ENCODE data around the gene HIPK2.

The HIPK2 gene

DNA sequence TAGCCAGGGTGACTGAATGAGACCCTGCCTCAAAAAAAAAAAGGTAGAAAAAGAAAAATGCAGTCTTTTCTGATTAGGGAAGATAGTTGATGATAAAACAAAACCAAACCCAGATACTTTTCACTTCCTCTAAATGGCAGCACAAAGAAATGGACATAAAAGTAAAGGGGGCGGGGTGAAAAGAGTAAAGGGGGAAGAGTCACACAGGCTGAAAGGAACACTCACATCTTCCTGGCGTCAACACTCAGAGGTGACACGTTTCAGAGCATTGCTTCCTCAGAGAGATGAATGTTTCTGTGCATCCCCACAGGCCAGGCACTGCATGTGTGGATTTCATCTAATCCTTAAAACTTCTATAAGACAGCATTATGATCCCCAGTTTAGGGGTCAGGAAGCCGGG lies 81.2 kb downstream of the HIPK2 start:
- DNase-seq (ENCODE audit: low spot score): no peak

DNA sequence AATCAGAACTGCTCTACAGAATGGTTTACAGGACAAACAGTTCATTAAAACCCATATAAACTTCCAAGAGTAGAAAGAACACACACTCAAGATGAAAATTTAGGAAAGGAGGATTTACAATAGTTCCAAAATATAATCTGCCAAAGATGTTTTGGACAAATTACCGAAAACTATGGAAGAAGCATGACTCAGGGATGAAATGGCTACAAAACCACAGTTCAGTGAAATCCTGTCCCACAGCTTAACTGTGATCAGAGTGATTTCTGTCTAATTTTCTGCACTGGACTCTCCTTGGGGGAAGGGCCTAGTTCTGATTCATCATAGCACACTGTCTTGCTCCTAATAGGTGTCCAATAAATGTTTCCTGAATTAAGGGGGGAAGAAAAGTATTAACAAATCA lies 82.2 kb downstream of the HIPK2 start:
- DNase-seq (ENCODE audit: low spot score): no peak

DNA sequence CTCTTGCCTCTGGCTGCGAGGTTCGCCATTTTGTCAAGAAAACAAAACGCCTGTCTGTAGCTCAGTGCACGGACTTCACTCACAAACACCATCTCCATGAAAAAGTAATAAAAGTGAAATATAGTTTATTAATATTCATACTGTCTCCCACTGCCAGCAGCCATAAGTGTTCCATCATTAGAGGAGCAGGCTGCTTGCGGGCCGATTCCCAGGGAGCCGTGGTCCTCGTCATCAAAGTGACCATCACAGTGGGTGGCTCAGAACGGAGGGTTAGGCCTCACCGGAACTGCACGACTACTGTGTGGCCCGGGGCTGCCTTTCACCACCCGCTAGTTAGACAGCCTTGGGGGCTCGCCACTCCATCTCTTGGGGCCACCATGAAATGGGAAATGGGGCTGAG lies 82.7 kb downstream of the HIPK2 start:
- no peak for DNase-seq (ENCODE audit: low spot score)

DNA sequence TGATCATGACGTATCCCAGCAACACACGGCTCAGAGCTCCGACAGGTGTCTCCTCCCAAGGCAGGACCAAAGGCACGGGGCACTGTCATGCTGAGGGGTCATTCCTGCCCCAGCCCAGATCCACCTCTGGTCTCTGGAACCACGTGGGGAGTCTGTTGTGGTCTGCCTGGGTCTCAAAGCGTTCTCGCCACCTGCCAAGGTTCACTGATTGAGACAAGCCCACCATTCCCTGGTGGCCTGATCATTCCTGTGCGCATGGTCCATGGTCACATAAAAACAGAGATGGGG lies 83.5 kb downstream of the HIPK2 start:
- DNase-seq (ENCODE audit: low spot score): no peak

DNA sequence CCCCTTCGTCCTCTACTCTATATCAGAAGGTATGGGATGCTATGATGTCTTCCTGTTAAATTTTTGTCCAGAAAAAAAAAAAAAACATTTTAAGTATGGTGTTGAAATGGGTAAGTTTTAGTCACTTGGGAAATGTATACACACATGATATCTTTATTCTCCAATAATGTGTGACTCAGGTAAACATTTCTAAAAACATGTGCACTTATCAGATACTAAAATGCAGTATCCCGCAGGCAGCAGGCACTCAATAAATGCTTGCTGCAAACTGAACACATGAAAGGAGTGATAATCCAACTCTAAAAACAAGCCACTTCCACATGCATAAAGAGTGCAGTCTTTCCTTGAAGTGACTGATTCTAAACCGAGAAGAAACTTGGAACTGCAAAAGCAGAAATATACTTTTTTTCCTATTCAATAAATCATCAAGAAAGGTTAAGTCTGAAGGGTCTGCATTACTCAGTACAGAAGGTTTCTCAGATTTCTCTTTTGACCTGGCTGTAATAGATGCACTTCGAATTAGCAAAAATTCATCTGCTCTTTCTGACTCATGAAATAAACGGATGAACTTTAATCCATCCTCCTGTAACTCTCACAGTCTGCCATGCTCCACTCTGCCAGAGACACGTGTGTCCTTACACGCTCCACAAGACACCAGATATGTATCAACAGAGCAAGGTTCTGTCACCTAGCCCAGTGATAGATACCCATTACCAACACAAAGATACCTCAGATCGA lies 84.0 kb downstream of the HIPK2 start:
- no peak for DNase-seq (ENCODE audit: low spot score)

DNA sequence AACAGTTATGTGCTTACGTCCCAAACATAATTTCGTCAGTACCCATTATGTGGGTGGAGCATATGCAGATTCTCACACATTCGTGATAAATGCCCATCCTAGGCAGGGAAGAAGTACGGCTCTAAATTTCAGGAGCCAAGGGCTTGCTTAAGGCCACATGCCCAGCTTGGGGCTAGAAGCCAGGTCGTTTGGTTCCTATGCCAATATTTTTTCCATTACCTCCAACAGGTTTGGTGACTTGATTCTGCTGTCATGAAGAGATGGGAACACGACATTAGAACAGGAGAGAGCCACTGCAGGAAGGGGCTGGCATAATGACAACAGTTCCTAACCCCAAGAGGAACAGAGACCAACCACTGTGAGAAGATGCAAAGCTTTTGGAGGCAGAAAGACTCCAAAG lies 85.1 kb downstream of the HIPK2 start:
- no peak for DNase-seq (ENCODE audit: low spot score)

DNA sequence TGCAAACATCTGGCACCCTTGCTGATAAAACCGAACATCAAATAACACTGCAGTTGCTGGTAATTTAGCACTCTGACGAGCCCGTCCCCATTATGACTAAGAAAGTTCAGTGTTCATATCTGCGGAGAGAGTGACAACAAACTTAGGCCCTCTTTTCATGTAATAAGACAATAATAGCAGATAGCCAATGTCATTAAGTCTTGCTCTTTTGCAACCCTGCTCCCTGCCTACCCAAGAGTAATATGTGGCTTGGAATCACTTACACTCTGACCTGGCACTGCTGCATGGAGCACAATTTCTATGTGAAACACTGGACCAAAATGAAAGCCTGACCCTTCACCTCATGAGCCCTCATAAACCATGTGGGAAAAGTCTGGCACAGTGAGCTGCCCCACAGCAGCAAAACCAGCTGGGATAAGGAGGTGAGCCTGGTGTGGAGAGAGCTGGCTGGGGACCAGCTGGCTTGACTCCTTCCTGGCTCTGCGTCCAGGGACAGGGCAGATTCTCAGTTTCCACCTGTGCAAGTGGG lies 86.5 kb downstream of the HIPK2 start:
- no peak for DNase-seq (ENCODE audit: low spot score)

DNA sequence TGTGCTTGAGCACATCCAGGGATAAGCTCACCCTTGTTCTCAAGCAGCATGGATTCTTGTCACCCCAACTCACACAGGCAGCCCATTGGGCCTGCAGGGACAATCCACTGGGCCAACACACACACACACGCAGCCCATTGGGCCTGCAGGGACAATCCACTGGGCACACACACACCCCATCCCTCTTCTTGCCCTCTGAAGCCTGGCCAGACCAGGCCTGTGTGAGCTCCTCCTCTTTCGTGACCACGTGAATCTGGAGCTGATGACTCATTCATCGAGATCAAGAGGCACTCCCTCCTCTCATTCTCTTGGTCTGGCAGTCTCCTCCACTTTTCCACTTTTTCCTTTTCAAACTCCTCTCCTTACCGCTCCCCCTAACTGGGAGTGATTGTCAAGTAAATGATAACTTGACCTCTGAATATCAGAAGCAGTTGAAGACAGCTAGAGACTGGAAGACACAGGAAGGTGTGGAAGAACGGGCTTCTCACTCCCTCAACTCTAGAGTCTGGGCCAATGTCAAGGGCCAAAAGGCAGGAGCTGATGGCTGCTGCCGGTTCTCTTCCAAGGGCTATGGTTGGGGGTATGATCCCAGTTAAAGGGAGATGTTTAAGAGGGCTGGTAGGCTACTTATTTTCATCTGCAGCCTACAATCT lies 89.7 kb downstream of the HIPK2 start:
- no peak for DNase-seq (ENCODE audit: low spot score)

DNA sequence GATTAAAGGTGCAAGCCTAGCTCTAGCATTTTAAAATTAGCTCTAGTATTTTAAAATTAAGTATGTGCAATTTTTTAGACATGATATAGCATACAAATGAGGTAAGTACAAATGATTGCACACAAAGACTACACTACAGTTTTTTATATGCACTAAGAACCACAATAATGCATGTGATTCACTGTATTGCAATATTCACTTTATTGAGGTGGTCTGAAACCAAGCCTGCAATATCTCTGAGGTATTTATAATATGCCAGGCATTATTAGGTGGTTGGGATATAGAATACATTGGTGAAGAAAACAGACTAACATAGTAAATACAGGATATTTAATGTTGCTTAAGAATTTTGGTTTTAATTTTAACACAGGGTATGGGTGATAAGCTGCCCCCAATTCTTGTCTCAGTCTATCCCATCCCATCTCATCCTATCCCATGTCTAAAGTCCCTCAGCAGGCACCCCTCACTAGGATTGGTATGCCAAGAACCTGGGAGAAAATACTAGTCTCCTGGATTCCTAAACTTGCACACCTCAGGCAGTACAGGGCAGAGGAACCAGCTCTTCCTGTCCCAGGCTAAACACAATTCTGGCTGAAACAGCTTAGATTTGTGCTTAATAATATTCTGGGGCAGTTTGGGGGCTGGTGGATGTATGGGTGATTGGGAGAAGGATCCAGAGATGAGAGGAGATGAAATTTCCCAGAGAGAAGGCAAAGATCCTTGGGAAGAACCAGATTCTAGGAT lies 90.4 kb downstream of the HIPK2 start:
- no peak for DNase-seq (ENCODE audit: low spot score)

DNA sequence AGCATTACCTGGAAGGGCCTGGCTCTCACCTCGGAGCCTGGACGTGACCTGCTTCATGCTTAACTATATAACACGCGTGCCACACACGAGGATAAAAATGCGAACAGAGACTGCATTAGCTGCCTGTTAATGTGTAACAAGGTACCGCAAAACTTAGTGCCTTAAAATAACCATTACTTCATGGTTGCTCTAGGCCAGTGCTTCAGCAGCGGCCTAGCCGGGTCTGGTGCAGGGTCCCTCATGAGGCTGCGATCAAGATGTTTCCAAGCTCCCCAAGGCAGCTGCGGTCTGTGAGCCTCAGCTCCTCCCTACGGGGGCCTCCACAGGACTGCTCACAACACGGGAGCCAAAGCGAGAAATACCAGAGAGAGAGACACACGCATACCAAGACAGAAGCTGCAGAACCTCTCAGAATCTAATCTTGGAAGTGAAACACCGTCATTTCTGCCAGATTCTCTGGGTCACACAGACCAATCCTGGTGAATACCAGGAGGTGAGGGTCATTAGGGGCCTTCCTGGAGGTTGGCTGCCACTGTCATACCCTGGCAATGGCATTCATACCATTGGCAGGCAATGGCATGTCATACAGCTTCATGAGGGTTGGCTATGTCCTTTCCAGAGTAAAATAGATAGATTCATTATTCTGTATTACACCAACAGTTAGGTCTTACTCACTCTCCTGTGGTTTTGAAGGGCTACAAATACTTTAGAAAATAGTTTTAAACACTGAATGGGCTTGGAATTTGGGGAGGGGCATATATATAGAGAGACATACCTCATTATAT lies 94.5 kb downstream of the HIPK2 start:
- no peak for DNase-seq (ENCODE audit: low spot score)

DNA sequence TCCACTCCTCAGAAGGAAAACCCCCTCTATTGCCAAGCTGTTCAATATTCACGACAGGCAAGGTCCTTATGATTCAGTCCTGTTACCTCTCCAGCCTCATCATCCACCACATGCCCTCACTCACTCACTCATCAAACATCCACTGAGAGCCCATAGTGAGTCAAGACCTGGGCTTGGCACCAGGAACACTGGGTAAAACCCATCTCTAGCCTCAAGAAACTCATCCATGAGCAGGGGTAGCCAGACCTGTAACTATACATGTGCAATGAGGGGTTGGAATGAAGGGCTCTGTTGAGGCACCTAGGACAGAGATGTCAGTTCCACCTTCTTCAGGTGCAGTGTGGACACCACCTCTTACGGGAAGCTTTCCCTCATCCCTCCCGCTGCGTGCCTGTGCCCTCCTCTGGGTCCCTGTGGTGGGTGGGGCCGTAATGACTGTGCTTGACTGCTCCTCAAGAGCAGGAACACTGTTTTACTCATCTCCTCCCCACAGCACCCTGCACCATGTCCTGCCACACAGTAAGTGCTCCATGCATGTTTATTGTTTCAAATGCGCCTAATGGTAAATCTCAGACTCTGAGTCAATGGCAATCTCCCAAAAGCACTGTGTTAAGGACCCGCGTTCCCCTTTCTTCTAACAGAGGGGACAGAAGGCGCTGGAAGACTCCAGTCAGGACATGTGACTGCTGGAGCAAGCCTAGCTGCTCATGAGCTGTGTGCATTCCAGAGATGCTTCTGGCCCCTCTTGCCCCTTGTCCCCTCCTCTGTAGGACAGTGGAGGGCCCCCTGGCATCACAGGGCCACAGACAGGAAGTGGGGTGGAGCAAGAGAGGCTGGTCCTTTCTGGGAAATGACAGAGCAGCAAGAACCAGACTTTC lies 95.4 kb downstream of the HIPK2 start:
- DNase-seq (ENCODE audit: low spot score): no peak

DNA sequence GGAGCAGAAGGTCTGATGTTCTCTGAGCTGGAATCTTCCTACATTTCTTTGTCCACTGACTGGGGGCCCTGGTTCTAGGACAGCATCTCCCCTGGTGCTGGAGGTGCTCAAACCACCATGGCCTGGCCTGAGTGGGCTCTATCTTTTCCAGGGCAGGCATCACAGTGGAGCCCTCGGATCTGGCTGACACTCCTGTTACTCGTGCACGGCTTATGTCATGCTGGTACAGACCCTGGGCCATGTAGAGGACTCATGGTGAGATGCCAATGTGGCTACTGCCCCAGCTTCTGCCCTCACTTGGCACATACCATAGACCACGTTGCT lies 96.0 kb downstream of the HIPK2 start:
- no peak for DNase-seq (ENCODE audit: low spot score)

DNA sequence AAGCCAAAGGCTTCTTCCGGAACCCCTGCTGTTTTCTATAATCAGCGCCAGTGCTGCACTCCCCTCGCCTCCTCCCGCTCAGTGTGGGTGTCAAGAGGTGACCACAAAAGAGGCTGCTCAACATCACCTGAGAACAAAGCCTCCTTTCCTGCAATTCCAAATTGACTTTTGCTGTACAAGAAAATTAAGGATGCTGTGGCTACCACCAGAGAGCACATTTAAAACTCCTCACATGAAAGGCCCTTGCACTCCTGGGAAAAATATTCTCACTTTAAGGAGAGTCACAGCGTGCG lies 96.4 kb downstream of the HIPK2 start:
- no peak for DNase-seq (ENCODE audit: low spot score)

DNA sequence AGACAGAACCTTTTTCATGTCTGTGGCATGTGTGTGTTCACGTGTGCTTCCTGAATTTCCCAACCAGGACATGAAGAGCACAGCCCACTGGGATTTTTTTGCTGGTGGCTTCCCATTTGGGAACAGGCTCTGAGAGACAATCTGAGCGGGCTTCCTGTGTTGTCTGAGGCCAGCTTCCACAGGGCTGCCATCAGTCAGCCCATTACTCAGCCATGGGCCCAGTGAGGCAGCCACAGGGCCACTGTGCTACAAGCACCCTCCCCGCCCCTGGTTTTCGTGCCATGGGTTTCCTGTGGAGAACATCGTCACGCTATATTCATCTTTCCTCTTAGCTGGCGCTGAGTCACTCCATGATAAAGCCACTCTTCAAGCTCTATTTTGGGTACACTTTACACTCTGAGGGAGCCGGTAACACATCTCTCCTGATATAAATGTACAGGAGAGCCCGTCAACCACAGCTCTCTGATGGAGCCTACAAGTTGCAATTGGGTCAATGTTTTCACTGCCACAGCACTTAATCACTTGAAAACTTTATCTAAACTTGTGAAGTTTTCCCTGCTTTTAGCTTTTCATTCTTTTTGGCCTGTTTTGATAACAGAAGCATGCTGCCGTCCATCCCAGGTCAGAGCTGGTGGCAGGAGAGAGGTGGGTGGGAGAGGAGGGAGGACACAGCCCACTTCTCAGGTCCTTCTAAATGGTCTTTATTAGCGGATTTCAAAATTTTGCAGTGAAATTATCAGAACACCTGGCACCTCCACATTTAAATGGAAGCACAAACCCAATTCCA lies 96.9 kb downstream of the HIPK2 start:
- peak; percentile 62 for DNase-seq (ENCODE audit: low spot score)

DNA sequence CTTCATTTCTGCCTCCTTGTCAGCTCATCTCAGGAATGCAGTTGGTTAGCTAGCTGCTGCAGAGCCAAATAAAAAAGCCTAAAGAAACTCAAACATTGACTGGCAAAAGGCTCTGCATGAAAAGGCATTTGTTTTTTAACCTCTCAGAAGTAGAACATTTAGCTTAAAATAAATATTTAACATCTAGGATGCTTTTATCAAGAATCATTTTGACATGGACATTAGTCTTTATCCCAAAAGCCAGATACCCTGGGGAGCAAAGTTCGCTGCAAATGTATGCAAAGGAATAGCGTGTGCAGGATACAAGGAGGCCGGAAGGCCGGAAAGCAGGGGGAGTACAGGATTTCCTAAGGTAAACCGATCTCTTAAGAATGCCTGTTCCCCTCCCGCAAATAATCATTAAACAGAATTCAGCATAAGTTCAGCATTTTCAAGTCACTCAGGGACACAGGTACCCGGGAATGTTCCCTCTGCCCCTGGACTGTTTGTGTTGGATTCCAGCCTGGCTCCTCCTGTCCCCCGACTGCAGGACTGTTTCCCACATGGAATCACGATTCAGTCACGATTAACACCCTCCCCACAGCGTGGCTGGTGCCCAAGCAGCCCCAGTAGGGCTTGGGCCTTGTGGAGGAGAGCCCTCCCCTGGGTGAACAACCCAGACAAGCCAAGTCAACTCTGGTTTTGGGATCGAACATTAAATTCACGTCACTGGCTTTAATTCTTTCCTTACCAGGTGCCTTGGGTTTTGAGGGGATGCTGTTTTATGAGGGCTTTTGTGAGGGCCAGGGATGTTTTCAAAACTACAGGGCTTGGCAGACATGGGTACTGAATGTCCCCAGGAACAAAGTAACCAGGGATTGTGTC lies 97.8 kb downstream of the HIPK2 start:
- DNase-seq (ENCODE audit: low spot score): no peak

DNA sequence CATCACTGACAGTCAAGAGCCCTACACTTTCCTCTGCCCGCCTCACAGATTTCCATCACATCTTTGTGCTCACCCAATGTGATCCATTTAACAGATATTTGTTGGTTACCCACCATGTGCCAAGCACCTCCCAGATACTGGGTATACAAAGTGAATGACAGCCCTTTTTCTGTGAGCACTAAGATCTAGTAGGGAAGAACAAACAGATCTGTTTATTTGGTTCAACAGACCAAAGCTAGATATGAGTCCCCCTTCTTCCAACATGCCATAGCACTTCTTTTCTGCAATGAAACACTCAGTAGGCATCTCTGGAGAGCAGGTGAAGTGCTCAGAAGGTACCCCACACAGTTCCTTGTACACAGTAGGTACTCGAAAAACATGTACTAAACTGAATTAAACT lies 101.4 kb downstream of the HIPK2 start:
- no peak for DNase-seq (ENCODE audit: low spot score)

DNA sequence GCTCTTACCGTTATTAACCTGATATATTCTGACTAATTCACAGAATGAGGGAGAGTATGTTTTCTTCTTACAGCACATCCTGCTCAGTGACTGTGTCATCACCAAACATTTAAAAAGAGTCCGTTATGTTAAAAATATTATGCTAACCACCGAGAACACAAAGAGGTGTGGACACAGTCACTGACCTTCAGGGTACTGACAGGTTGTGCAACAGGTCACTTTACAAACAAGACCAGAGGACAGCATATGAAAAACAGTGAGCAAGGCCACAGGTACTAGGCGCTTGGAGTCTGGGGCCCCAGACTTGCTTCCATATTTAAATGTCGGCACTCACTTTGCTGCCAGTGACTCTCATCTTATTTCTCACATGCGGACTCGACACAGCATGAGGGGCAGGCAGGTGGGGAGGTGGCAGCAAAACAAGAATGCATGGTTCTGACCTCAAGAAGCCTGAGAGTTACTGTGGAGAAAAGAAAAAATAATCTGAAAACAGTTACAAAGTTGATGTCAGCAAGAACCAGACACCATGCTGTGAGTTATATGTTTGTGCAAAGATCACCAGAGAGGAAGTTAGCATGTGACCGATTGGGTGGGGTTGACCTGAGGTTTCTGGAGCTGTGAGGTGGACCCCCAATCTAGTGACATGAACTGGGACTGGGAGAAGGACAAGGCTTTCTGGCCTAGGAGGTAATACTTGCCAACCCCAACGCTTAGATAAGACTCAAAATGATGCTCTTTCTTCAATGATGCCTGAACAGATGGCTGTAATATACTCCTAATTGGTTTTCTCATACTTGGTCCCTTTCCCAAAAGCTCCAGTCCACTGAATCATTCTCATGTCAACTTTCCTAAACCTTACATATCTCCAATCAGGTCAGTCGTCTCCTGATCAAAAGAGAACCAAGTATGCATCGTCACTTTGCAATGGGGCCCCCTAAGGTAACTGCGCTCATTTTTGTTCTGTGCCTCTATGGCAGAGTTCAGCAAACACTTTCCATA lies 102.4 kb downstream of the HIPK2 start:
- no peak for DNase-seq (ENCODE audit: low spot score)

DNA sequence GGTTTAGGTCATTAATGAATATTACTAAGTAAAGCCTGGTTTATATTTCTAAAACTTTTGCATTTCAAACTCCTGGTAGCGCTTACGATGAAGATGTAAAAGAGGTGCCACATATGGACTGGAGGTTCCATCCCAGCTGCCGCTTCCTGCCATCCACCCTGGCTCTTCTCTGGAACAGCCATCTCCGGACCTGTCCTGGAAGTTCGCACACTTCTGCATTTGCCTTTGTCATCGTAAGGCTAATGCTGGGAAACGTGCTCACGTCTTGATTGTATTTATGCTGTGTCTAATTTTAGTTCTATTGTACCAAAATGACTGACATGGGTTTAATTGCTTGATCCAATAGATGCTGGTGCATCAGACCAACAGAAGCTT lies 103.1 kb downstream of the HIPK2 start:
- no peak for DNase-seq (ENCODE audit: low spot score)

DNA sequence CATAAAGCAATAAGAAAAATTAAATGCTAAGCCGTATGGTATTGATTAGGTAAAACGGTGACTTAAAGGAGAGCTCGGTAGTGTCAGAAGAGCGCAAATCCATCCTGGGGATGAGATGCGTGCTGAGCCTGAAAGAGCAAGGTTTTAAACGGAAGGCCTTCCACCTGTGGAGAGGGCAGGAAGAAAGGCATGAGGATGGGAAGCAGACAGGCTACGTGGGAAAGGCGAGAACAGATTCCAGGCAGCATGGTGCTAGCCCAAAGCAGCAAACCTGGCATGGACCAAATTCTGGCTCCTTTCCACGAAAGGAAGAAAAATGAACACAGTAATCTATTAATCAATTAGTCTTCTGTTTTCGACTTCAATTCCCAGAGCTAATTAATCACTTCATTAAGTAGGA lies 103.5 kb downstream of the HIPK2 start:
- no peak for DNase-seq (ENCODE audit: low spot score)

All from CD4-positive, alpha-beta T cell treated with Interleukin-6 at 100 ng/mL for 8 hours (primary cell).